Gastrocnemius medialis (tissue), 4 donors: ENCODE data around the gene KIF13A. TPM values are rescaled to one million over a fixed set of nuclear protein-coding genes. Genes with fewer than 3 reads are reported as not detected.
A peak's percentile ranks its signal among the peaks of the same experiment; 100 is the strongest.
"Not testable (repeated sequence)": the region's sequence is repeated elsewhere in the genome, so short reads cannot be mapped to it uniquely, and the experiment has no call there.

Experiments
- ATAC-seq, 2 donors: fragments of 150-250 bp; one replicate each; pipeline ENCODE4 v1.9.1; 2016
- DNase-seq, 2 donors: peaks; one replicate each; pipeline ENCODE4 v3.0.0-alpha.2; 2019
- H3K27ac ChIP-seq, 4 donors: fragments of 200-600 bp; sonication (generic); 1 replicate in 1 of 4; 2 replicates in 3 of 4; pipeline ENCODE4 v1.5.1; 2016 to 2018; ENCODE audit warnings: mild to moderate bottlenecking in 2 of 4, moderate library complexity in 1 of 4
- H3K27me3 ChIP-seq, 3 donors: fragments of 200-600 bp; sonication (generic) in 2 of 3; 1 replicate in 1 of 3; 2 replicates in 2 of 3; pipeline versions ENCODE4 v1.5.1 to v1.6.0; 2016 to 2019; ENCODE audit warnings: mild to moderate bottlenecking in 1 of 3, moderate library complexity in 1 of 3
- H3K36me3 ChIP-seq, 2 donors: fragments of 200-600 bp; sonication (generic) in 1 of 2; one replicate each; pipeline ENCODE4 v1.5.1; 2017 to 2018
- H3K4me1 ChIP-seq, 2 donors: fragments of 200-600 bp; sonication (generic) in 1 of 2; one replicate each; pipeline ENCODE4 v1.5.1; 2016 to 2017; ENCODE audit warnings: mild to moderate bottlenecking in 2 of 2
- H3K4me3 ChIP-seq, 4 donors: fragments of 200-600 bp; sonication (generic) in 3 of 4; 1 replicate in 1 of 4; 2 replicates in 3 of 4; pipeline ENCODE4 v1.5.1; 2016 to 2019; ENCODE audit warnings: mild to moderate bottlenecking in 2 of 4
- H3K9me3 ChIP-seq, 3 donors: fragments of 200-600 bp; sonication (generic) in 2 of 3; 1 replicate in 1 of 3; 2 replicates in 2 of 3; pipeline ENCODE4 v1.5.1; 2016 to 2019
- CTCF ChIP-seq, 5 experiments: fragments of 450-650 bp in 3 of 5; fragments of 200-600 bp in 2 of 5; sonication (generic) in 2 of 5; IDR thresholded peaks in 4 of 5; conservative IDR thresholded peaks in 1 of 5; 1 replicate in 4 of 5; 2 replicates in 1 of 5; pipeline ENCODE4 v1.5.1; 2016 to 2019; ENCODE audit warnings: antibody characterized with exemption in 5 of 5, mild to moderate bottlenecking in 3 of 5, moderate library complexity in 3 of 5
- POLR2A ChIP-seq, 2 donors: fragments of 450-650 bp; IDR thresholded peaks; one replicate each; pipeline ENCODE4 v1.6.1; 2017; ENCODE audit warnings: antibody characterized with exemption in 2 of 2, mild to moderate bottlenecking in 2 of 2, moderate library complexity in 2 of 2
- in situ Hi-C, 4 donors: fragments of 200-750 bp; cut with MboI; loops; one replicate each; pipeline versions ENCODE4 v1.15.0 to v1.8.0; 2017; ENCODE audit warnings: low sequenced_read_pairs in 4 of 4
- intact Hi-C: fragments of 100-400 bp; cut with DNase I; formaldehyde crosslinking; loops from one replicate; pipeline ENCODE4 v1.15.1; 2023; ENCODE audit warnings: low total_unique reads
- total RNA-seq, 4 donors: library from RNA; depleted of rRNA; stranded (reverse); fragments of >200 nt; gene quantifications; one replicate each; pipeline versions ENCODE4 v1.1.0 to v1.2.3, GENCODE V29; 2016

The KIF13A gene
- total RNA-seq, 4 donors from 2014 or later, result 47.4 to 72.9 (median 63.8) TPM

- DNase-seq (no peak), ATAC-seq (no peak)
- H3K36me3 ChIP-seq, result no peaks in the 10 kb centered on the region
- intact Hi-C loops (no loop called here), in situ Hi-C loops (no loop called here)
- no peaks in the 10 kb centered on the region for H3K27me3 ChIP-seq
- H3K4me3 ChIP-seq, result no peak overlapping the region
- peaks cover 58 to 73% of the 10 kb centered on the region in 2 donors for H3K4me1 ChIP-seq
- H3K27ac ChIP-seq, result peak overlapping the region in 3 of 4 donors; percentile 16 to 89 (median 32)
- no peaks in the 10 kb centered on the region for H3K9me3 ChIP-seq
- TF ChIP-seq POLR2A (IDR thresholded peaks at IDR 0.05) (no peak), CTCF (IDR thresholded peaks at IDR 0.05 in 4 of 5, conservative IDR thresholded peaks at IDR 0.05 in 1 of 5) (no peak)
These were observed 74.9 kb downstream of the KIF13A start for GRCh38 chr6:17912521-17912920.

DNA sequence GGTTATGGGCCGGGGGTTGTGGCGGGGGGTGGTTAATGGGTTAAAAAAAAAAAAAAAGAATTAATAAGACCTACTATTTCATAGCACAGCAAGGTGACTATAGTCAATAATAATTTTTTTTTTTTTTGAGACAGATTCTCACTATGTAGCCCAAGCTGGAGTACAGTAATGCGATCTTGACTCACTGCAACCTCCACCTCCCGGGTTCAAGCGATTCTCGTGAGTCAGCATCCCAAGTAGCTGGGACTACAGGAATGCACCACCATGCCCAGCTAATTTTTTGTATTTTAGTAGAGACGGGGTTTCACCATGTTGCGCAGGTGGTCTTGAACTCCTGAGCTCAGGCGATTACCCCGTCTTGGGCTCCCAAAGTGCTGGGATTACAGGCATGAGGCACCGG is 75.8 kb downstream of the KIF13A start:
- H3K4me3 ChIP-seq, in situ Hi-C loops, DNase-seq, H3K9me3 ChIP-seq, H3K36me3 ChIP-seq, H3K27me3 ChIP-seq, ATAC-seq, intact Hi-C loops: not testable (repeated sequence)
- Histone ChIP-seq H3K4me1 (peaks cover 64 to 78% of the 10 kb centered on the region in 2 donors), H3K27ac (peak overlapping the region; percentile 88 to 94 (median 89))

- DNase-seq, result no peak
- ATAC-seq, result peak; percentile 33 to 36
- in situ Hi-C loops, result no loop called here
- intact Hi-C loops, result no loop called here
- peak overlapping the region in 1 of 4 donors; percentile 2 for H3K4me3 ChIP-seq
- H3K9me3 ChIP-seq, result no peaks in the 10 kb centered on the region
- H3K27ac ChIP-seq, result peak overlapping the region; percentile 88 to 94 (median 89)
- no peaks in the 10 kb centered on the region for H3K36me3 ChIP-seq
- H3K4me1 ChIP-seq, result peaks cover 72 to 80% of the 10 kb centered on the region in 2 donors
- TF ChIP-seq CTCF (IDR thresholded peaks at IDR 0.05 in 4 of 5, conservative IDR thresholded peaks at IDR 0.05 in 1 of 5) (no peak), POLR2A (IDR thresholded peaks at IDR 0.05) (no peak)
- no peaks in the 10 kb centered on the region for H3K27me3 ChIP-seq
These were observed 77.2 kb downstream of the KIF13A start for GRCh38 chr6:17910189-17910588.

DNA sequence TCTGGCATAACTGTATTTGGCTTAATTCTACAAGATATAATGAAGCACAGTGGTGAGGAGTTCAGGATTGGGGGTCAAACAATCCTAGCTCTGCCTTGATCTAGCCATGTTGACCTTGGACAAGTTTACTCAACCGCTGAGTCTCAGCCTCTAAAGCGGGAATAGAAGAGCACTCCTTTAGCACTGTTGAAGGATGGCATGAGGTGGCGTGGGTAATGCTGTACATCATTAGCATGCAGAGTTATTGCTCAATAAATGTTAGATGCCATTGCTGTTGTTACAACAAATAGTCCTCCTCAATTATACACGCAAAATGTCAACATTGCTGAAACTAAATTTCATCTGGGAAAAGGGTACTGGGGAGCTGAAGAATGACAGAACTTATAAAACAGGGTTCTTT is 78.6 kb downstream of the KIF13A start:
- ATAC-seq, result no peak
- no peaks in the 10 kb centered on the region for H3K36me3 ChIP-seq
- H3K4me3 ChIP-seq, result no peak overlapping the region
- no peaks in the 10 kb centered on the region for H3K27me3 ChIP-seq
- peaks cover 80 to 85% of the 10 kb centered on the region in 2 donors for H3K4me1 ChIP-seq
- peak overlapping the region; percentile 88 to 94 (median 89) for H3K27ac ChIP-seq
- H3K9me3 ChIP-seq, result no peaks in the 10 kb centered on the region
- in situ Hi-C loops (loop anchor here in 1 of 4 donors (5.0 kb wide), 1 partner anchor 78 kb away; the partner anchor contains the start of gene KIF13A), intact Hi-C loops (loop anchor here (2.0 to 5.0 kb wide), 2 partner anchors 78 to 202 kb away; partner anchors contain the start of genes KIF13A and NUP153)
- TF ChIP-seq POLR2A (IDR thresholded peaks at IDR 0.05) (no peak), CTCF (IDR thresholded peaks at IDR 0.05 in 4 of 5, conservative IDR thresholded peaks at IDR 0.05 in 1 of 5) (no peak)
- no peak for DNase-seq

- ATAC-seq (peak; percentile 93), DNase-seq (peak; percentile 94 to 96)
- intact Hi-C loops, result loop anchor here (1.0 to 5.0 kb wide), 3 partner anchors 42 to 201 kb away; partner anchors contain the start of genes KIF13A and NUP153
- no peaks in the 10 kb centered on the region for H3K36me3 ChIP-seq
- no peaks in the 10 kb centered on the region for H3K9me3 ChIP-seq
- in situ Hi-C loops, result loop anchor here in 1 of 4 donors (5.0 kb wide), 1 partner anchor 80 kb away; the partner anchor contains the start of gene KIF13A
- peak in 1 of 2 donors; percentile 44 for TF ChIP-seq POLR2A (IDR thresholded peaks at IDR 0.05)
- peak in 1 of 5 experiments; percentile 19 for TF ChIP-seq CTCF (IDR thresholded peaks at IDR 0.05 in 4 of 5, conservative IDR thresholded peaks at IDR 0.05 in 1 of 5)
- peak overlapping the region; percentile 88 to 94 (median 89) for H3K27ac ChIP-seq
- peak overlapping the region in 1 of 4 donors; percentile 23 for H3K4me3 ChIP-seq
- H3K4me1 ChIP-seq, result peaks cover 85 to 87% of the 10 kb centered on the region in 2 donors
- no peaks in the 10 kb centered on the region for H3K27me3 ChIP-seq
These were observed 79.8 kb downstream of the KIF13A start for GRCh38 chr6:17907406-17908229.
